ENCODE data around the gene MACC1.
A peak's percentile ranks its signal among the peaks of the same experiment; 100 is the strongest.
"Not testable (repeated sequence)": the region's sequence is repeated elsewhere in the genome, so short reads cannot be mapped to it uniquely, and the experiment has no call there.

The MACC1 gene

GRCh38 chr7:20172736-20173334 is 44.3 kb downstream of the MACC1 start:
- peak; percentile 31 for DNase-seq

DNA sequence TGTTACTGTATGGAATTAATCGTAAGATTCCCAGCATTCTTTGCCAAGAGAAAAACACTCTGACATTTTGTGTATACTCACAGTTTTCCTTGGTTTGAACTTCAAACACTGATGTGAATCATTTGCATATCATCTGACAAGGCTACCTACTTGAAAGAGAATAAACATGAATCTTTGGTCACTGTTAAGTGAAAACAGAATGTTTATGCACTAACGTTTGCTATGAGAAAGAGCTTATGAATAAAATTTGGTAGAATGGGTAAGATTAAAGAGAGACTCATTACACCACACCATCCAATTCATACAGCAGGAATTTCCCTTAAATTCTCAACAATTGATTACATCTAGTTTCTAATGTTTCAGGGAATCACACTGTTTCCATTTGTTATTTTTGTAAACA is 46.6 kb downstream of the MACC1 start:
- DNase-seq, result no peak

GRCh38 chr7:20165146-20165510 is 52.1 kb downstream of the MACC1 start:
- no peak for DNase-seq

DNA sequence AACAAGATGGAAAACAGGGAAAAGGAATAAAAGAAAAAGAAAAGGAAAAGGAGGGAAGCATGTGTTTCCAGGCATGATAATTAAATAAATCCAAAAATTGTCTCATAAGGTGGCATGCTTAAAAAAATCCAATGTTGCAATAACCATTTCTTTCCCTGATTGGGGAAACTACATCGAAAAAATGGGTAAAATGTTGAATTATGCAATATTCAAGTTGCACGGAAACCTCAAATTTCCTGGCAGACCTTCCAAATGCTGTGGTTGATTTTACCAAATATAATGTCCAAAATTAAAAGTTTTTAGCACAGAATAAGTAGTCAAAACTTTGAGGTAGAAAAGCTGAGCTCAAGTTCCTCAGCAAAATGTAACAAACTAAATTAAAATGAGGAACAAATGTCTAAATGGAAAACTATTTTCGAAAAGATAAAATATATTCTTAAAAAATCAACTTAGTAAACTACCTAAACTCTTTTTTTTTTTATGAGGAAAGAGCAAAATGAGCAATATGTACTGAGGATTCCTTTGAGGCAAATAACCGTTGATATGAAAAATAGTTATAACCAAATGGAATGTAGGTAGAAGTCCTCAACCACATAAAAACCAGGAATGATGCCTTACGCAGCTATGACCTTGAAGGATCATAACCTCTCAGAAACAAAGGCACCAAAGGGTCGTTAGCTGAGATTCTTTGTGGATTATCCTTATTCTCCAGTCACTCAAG is 52.6 kb downstream of the MACC1 start:
- no peak for DNase-seq

- DNase-seq, result no peak
Observed at GRCh38 chr7:20162665-20163064, 54.5 kb downstream of the MACC1 start.

- no peak for DNase-seq
Observed at GRCh38 chr7:20159226-20159747, 57.9 kb downstream of the MACC1 start.

DNA sequence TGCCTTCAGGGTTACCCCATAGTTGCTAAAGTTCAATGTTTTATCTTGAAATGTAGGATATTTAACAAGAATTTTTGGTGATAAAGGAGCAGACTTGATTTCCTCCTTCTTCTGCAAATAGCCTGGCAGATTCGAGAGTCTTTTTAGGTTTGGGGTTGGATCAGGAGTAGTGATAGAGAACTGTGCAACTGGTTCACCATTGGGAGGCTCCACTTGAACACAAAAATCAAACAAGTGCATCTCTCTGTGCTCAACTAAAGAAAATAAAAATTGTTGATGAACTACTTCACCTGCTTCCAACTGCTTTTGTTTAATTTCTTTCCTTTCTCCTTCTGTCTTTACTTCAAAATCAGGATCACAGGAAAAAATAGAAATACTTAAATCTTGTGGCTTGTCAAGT is 58.5 kb downstream of the MACC1 start:
- DNase-seq, result no peak

- DNase-seq, result no peak
Observed at GRCh38 chr7:20157456-20157855, 59.7 kb downstream of the MACC1 start.

DNA sequence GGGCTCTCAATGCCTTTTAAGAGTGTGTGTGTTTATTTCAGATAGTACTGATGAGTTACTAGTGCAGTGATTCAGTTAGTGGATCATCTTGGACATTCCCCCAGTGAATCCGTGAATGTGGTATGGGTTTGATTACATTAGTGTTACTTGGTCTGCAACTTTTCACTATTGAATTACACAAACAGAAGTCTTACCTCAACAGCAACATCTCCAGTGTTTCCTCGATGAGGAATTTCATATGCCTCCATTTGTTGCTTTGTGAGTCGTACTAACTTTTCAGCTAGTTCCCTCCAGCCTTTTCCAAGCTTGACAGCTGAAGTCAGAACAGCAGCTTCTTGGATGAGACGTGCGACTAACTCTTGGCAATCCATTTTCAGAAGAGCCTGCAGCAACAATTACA is 63.2 kb downstream of the MACC1 start:
- DNase-seq, result no peak

DNA sequence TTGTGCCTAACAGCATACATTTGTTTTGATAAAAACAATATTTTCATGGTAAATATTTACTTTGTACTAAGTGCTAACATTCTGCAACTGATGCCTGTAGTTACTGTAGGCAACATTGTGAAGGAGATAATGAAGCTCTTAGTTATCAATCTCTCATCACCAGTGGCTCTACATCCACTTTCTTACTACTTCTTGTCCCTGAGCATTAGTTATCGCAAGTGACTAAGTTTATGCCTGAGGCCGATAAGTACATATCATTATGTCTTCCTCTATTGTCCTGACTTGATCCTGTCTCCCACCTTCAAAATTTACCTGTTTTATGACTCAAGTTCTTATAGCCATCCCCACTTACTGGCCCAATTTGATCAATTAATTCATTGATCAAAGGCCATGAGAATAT is 63.6 kb downstream of the MACC1 start:
- no peak for DNase-seq

DNA sequence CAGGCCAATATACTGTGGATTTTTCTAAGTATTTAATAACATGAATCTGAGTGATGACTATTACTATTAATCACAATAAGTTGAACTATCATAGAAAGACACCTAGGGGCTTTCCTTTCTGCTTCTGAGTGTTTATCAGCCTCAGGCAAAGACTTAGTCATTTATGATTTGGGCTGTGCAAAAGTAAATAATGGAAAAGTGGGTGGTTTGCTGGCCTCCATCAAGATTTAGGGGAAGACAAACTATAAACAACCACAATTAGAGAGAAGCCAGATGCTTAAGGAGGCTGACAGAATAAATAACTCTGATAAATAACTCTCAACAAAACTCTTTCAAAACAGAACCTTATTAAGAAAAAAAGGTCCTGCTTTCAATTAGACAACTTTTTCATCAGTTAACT is 64.7 kb downstream of the MACC1 start:
- no peak for DNase-seq

DNA sequence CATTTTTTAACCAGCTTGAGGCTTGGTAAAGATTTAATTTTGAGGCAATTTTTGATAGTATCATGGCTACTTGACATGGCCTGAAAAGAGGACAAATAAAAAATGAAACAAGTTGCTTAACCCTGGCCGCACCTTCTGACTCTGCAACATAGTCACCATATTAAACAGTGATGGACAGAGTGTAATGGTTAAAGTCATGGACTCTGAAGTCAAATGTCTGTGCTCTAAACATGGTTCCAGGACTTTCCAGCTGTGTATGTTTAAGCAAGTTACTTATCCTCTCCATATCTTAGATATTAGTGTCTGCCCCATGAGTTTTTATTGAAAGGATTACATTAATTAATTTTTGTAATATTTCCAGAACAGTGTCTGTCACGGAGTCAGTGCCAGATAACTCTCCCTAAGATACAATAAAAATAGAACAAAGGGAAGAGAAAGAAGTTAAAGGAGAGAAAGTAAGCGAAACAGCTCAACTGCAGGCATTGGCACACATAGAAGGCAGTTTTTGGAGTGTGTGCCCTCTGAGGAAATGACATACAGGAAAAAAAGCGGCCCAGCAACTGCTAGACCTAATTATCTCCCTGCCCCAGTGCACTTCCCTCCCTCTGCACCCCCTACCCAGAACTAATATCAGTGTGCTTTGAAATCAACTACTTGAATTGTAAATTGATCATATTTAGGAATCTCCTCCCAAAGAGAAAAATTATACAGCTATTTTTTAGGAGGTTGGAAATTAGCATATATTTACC is 65.3 kb downstream of the MACC1 start:
- no peak for DNase-seq

GRCh38 chr7:20146451-20146850 is 70.7 kb downstream of the MACC1 start:
- no peak for DNase-seq

DNA sequence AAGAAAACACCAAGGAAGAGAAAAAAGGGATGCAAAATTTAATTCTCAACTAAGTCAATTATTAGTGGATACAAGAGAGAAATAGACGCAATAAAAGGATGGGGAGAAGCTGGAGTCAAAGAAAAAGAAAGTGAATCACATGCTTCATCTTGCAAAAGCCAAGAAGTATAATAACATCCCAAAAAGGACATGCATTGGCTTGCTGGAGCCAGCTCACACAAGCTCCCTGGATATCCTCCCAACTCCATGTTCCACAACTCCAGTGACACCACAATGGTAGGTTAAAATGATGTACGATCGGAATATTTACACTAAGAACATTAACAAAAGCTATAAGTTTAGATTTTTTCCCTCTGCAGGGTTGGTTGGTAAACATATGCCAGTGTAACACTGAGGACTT is 72.4 kb downstream of the MACC1 start:
- DNase-seq, result no peak

GRCh38 chr7:20141666-20142065 is 75.5 kb downstream of the MACC1 start:
- peak; percentile 87 for DNase-seq

- DNase-seq, result no peak
Observed at GRCh38 chr7:20141002-20141345, 76.2 kb downstream of the MACC1 start.

- no peak for DNase-seq
Observed at GRCh38 chr7:20140291-20141001, 76.7 kb downstream of the MACC1 start.

DNA sequence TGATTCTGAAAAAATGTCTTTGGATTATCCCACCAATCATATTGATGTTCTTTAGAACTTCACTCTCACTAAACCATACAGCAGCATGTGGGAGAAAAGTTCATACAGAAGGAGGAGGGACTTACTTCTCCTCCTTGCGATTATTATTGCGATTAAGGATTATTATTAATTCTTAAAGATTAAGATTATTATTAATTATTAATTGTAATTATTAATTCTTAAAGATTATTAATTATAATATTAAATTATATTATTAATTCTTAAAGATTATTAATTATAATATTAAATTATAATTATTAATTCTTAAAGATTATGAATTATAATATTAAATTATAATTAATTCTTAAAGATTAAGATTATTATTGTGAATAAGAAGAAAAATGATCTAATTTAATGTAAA is 80.5 kb downstream of the MACC1 start:
- no peak for DNase-seq

- DNase-seq, result no peak
Observed at GRCh38 chr7:20133803-20134202, 83.4 kb downstream of the MACC1 start.

DNA sequence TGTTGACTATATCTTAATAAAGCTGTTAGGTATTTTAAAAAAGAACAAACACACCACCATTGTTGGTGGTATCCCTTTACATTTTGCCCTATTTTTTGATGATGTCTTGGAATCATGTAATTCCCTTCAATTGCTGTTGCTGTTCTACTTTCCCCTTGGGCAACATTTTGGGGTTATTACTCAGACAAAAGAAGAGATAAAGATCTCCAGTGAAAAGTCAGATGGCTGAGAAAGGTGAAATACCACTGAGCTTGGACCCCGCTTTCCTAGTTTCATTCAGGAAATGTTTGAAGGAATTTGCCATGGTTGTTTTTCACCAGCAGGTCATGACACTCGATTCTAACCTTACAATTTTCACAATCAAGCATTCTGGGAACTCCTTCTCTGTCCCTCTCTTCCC is 84.6 kb downstream of the MACC1 start:
- DNase-seq, result no peak

DNA sequence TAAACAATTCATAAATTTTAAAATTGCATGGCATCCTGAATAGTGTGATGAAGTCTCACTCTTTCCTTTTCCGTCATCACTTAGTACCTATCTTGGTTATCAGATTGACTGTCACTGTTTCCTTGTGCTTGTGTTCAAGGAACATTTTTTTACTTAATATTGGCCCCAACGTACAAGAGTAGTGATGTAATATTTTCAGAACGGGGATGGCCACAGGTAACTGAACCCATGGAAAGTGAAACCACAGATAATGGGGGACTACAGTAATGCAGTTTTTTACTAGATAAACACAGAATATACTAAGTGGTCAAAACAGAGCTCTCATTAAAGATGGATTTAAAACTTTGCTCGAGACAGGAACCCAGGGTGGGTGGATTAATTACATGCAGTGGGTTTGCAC is 85.4 kb downstream of the MACC1 start:
- no peak for DNase-seq

DNA sequence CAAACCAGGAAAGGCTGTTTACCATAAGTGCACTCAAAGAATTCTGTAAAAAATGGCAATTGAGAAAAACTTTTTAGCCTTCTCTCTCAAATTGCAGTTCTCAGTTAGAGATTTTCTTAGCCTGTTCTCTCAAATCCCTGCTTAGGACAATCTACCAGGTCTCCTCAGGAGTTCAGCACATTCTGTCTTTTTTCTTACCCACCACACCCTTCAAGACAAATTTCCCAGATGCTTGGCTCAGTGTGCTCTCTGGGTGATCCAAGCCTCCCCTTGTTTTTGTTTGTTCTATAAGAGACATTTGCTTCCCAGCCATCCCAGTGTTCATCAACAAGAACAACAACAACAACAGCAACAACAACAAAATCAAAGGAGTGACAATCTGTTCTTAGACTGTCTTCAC is 87.3 kb downstream of the MACC1 start:
- DNase-seq, result no peak

DNA sequence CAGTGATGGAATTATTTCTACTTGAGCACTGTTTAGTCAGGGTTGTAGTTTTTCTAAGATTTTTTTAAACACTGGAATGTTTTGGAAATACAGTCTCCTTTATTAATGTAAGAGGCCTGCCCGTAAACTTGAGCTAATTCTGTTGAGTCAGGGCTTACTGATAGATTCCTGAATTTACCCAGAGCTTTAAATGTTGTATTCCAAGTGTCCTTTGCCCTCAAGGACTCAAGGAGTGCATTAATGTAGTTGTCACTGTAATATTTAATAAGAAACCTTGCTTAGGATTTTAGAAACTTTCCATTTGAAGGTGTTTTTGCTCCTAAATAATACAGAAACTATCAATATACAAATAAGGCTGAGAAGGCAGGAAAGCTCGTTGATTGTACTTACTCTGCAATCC is 89.2 kb downstream of the MACC1 start:
- no peak for DNase-seq

DNA sequence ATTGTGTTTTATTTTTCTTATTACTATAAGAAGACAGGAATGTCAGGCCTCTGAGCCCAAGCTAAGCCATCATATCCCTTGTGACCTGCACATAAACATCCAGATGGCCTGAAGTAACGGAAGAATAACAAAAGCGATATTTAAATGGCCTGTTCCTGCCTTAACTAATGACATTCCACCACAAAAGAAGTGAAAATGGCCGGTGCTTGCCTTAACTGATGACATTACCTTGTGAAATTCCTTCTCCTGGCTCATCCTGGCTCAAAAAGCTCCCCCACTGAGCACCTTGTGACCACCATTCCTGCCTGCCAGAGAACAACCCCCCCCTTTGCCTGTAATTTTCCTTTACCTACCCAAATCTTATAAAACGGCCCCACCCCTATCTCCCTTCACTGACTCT is 91.1 kb downstream of the MACC1 start:
- not testable (repeated sequence) for DNase-seq

Measured in NCI-H2029 treated with DMSO at 0.1 percent for 48 hours (cell line).